Endodermal cell (in vitro differentiated cells): ENCODE measurements around the gene IMMP2L. TPM values are rescaled to one million over a fixed set of nuclear protein-coding genes. Genes with fewer than 3 reads are reported as not detected.

Experiments used
- DNase-seq: peaks from one replicate; pipeline ENCODE4 v3.0.0-alpha.2; 2017
- H3K27ac ChIP-seq: 2 replicates; pipeline ENCODE4 v1.5.1; 2013; ENCODE audit warnings: mild to moderate bottlenecking, low read depth, low read length, moderate library complexity
- H3K27me3 ChIP-seq: 2 replicates; pipeline ENCODE4 v1.6.1; 2013; ENCODE audit warnings: mild to moderate bottlenecking, low read length, moderate library complexity; ENCODE audit not compliant: insufficient read depth, control insufficient read depth, poor library complexity, severe bottlenecking
- H3K36me3 ChIP-seq: 2 replicates; pipeline ENCODE4 v1.7.0; 2013; ENCODE audit warnings: mild to moderate bottlenecking, low read length, moderate library complexity; ENCODE audit not compliant: control insufficient read depth, insufficient read depth
- H3K4me1 ChIP-seq: one replicate; pipeline ENCODE4 v1.7.0; 2013; ENCODE audit warnings: low read length; ENCODE audit not compliant: control insufficient read depth, insufficient read depth
- H3K4me3 ChIP-seq: 2 replicates; pipeline ENCODE4 v1.5.1; 2013; ENCODE audit warnings: mild to moderate bottlenecking, low read length, moderate library complexity
- H3K9ac ChIP-seq: 2 replicates; pipeline ENCODE4 v1.6.1; 2013; ENCODE audit warnings: mild to moderate bottlenecking, low read length, moderate library complexity; ENCODE audit not compliant: poor library complexity, severe bottlenecking; ENCODE audit errors: extremely low read depth
- H3K9me3 ChIP-seq: 2 replicates; pipeline ENCODE4 v1.6.1; 2013; ENCODE audit warnings: mild to moderate bottlenecking, low read length, moderate library complexity; ENCODE audit not compliant: control insufficient read depth
- H3K27ac Mint-ChIP-seq: 2 replicates; pipeline ENCODE4 v1.8.0; 2020; ENCODE audit warnings: mixed read lengths
- H3K27me3 Mint-ChIP-seq: 2 replicates; pipeline ENCODE4 v1.8.0; 2021; ENCODE audit warnings: mild to moderate bottlenecking, mixed read lengths; ENCODE audit not compliant: insufficient read depth
- H3K36me3 Mint-ChIP-seq: 2 replicates; pipeline ENCODE4 v1.8.0; 2020; ENCODE audit warnings: low read depth, mixed read lengths
- H3K4me1 Mint-ChIP-seq: 2 replicates; pipeline ENCODE4 v1.8.0; 2020; ENCODE audit warnings: mixed read lengths
- H3K4me3 Mint-ChIP-seq: 2 replicates; pipeline ENCODE4 v1.8.0; 2020; ENCODE audit warnings: mild to moderate bottlenecking, moderate library complexity, mixed read lengths
- H3K9me3 Mint-ChIP-seq: 2 replicates; pipeline ENCODE4 v1.8.0; 2020; ENCODE audit warnings: mild to moderate bottlenecking, mixed read lengths
- WGBS, 2 experiments: methylation state at CpG; one replicate each; pipeline versions ENCODE4 v1.1.5 to v1.1.7; 2013; ENCODE audit warnings: missing lambda C conversion rate in 2 of 2, mixed read lengths in 1 of 2; ENCODE audit not compliant: insufficient coverage in 1 of 2, insufficient read length in 1 of 2; 5-methylcytosine and 5-hydroxymethylcytosine counted together
- total RNA-seq, 2 donors: library from RNA; stranded (reverse); fragmentation: NEBNext Ultra II Directional in 1 of 2; extraction: Animal tissue kit (Norgen Biotek cat#: 25700) in 1 of 2; gene quantifications; 2 replicates in 1 of 2; 3 replicates in 1 of 2; pipeline ENCODE4 v1.2.1, GENCODE V29; 2021
- TF ChIP-seq, protein P1 (sequence below): fragments of 200-600 bp; sonication (generic); conservative IDR thresholded peaks from 2 replicates; pipeline ENCODE4 v1.5.0; 2021; ENCODE audit warnings: antibody characterized with exemption, mild to moderate bottlenecking

IMMP2L gene
- total RNA-seq, 2 donors from 2014 or later = 17.7 to 19.4 TPM

DNA sequence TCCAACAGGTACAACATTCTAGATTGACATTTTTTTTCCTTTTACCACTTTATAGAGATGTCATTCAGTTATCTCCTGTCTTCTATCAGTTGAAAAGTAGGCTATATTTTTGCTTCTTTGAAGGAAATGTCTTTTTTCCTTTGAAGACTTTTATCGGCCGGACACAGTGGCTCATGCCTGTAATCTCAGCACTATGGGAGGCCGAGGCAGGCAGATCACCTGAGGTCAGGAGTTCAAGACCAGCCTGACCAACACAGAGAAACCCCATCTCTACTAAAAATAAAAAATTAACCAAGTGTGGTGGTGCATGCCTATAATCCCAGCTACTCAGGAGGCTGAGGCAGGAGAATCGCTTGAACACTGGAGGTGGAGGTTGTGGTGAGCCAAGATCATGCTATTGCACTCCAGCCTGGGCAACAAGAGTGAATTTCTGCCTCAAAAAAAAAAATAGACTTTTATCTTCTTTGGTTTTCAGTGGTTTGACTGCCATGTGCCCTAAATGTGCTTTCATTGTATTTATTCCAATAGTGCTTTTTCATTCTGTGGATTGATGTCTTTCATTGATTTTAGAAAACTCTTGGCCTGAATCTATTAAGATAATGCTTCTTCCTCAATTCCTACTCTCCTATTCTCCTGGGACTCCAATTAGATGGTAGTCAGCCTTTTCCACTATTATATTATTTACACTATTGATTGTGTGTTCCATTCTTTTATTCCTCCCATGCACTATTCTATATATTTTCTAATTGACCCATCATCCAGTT is 84.6 kb downstream of the IMMP2L start:
- Mint-ChIP-seq H3K36me3 (no peaks in the 10 kb centered on the region), H3K27me3 (no peaks in the 10 kb centered on the region), H3K4me1 (no peaks in the 10 kb centered on the region), H3K9me3 (peaks cover 2% of the 10 kb centered on the region), H3K27ac (no peak overlapping the region), H3K4me3 (no peak overlapping the region)
- H3K27ac ChIP-seq = no peak overlapping the region
- no peaks in the 10 kb centered on the region for H3K4me1 ChIP-seq
- no peaks in the 10 kb centered on the region for H3K36me3 ChIP-seq
- H3K9me3 ChIP-seq = no peaks in the 10 kb centered on the region
- whole genome bisulfite sequencing, 2 experiments = 100% methylated on average over 1 to 4 of the region's 4 CpGs
- no peak overlapping the region for H3K4me3 ChIP-seq
- no peak for DNase-seq
- H3K27me3 ChIP-seq = no peaks in the 10 kb centered on the region
- no peak overlapping the region for H3K9ac ChIP-seq
- TF ChIP-seq, protein P1, sequence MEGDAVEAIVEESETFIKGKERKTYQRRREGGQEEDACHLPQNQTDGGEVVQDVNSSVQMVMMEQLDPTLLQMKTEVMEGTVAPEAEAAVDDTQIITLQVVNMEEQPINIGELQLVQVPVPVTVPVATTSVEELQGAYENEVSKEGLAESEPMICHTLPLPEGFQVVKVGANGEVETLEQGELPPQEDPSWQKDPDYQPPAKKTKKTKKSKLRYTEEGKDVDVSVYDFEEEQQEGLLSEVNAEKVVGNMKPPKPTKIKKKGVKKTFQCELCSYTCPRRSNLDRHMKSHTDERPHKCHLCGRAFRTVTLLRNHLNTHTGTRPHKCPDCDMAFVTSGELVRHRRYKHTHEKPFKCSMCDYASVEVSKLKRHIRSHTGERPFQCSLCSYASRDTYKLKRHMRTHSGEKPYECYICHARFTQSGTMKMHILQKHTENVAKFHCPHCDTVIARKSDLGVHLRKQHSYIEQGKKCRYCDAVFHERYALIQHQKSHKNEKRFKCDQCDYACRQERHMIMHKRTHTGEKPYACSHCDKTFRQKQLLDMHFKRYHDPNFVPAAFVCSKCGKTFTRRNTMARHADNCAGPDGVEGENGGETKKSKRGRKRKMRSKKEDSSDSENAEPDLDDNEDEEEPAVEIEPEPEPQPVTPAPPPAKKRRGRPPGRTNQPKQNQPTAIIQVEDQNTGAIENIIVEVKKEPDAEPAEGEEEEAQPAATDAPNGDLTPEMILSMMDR = no peak

GRCh38 chr7:111476586-111477293 is 85.6 kb downstream of the IMMP2L start:
- H3K4me1 ChIP-seq = no peaks in the 10 kb centered on the region
- no peak overlapping the region for H3K4me3 ChIP-seq
- no peaks in the 10 kb centered on the region for H3K36me3 ChIP-seq
- H3K27ac Mint-ChIP-seq = no peak overlapping the region
- TF ChIP-seq, protein P1 = no peak
- no peak overlapping the region for H3K27ac ChIP-seq
- H3K4me3 Mint-ChIP-seq = no peak overlapping the region
- no peaks in the 10 kb centered on the region for H3K4me1 Mint-ChIP-seq
- no peak for DNase-seq
- H3K27me3 Mint-ChIP-seq = no peaks in the 10 kb centered on the region
- no peaks in the 10 kb centered on the region for H3K27me3 ChIP-seq
- 95 to 100% methylated on average over 1 to 2 of the region's 2 CpGs for WGBS, 2 experiments
- no peaks in the 10 kb centered on the region for H3K9me3 ChIP-seq
- no peaks in the 10 kb centered on the region for H3K36me3 Mint-ChIP-seq
- peaks cover 2% of the 10 kb centered on the region for H3K9me3 Mint-ChIP-seq
- H3K9ac ChIP-seq = no peak overlapping the region

DNA sequence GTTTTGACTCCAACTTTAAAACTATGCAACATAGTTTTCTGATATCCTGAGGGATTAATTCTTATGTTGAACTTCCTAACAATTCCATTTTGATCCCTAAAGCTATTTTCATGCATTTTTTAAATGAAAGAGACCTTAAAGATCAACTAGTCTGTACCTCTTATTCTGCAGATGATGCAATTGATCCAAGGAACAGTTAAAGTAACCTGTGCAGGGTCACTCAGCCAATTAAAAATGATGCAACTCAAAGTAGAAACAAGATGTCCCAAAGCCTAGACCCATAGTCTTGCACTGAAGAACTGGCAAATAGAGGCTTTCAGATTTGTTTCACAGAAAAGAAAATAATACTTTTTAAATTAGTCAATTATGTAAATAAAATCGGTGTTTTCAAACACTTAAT is 86.3 kb downstream of the IMMP2L start:
- no peaks in the 10 kb centered on the region for H3K4me1 ChIP-seq
- no peaks in the 10 kb centered on the region for H3K36me3 Mint-ChIP-seq
- H3K9me3 ChIP-seq = no peaks in the 10 kb centered on the region
- no peak overlapping the region for H3K27ac ChIP-seq
- H3K4me3 ChIP-seq = no peak overlapping the region
- peaks cover 2% of the 10 kb centered on the region for H3K9me3 Mint-ChIP-seq
- H3K27me3 ChIP-seq = no peaks in the 10 kb centered on the region
- no peak overlapping the region for H3K4me3 Mint-ChIP-seq
- no peak for DNase-seq
- H3K36me3 ChIP-seq = no peaks in the 10 kb centered on the region
- no peak overlapping the region for H3K9ac ChIP-seq
- H3K4me1 Mint-ChIP-seq = no peaks in the 10 kb centered on the region
- 100% methylated on average over 1 of the region's 1 CpG; no CpG with 5 or more reads in 1 of the 2 experiments for WGBS, 2 experiments
- TF ChIP-seq, protein P1 = no peak
- H3K27me3 Mint-ChIP-seq = no peaks in the 10 kb centered on the region
- H3K27ac Mint-ChIP-seq = no peak overlapping the region
